ENCODE results near the gene GPR3.
"Not testable (repeated sequence)": the region's sequence is repeated elsewhere in the genome, so short reads cannot be mapped to it uniquely, and the experiment has no call there.

The GPR3 gene

DNA sequence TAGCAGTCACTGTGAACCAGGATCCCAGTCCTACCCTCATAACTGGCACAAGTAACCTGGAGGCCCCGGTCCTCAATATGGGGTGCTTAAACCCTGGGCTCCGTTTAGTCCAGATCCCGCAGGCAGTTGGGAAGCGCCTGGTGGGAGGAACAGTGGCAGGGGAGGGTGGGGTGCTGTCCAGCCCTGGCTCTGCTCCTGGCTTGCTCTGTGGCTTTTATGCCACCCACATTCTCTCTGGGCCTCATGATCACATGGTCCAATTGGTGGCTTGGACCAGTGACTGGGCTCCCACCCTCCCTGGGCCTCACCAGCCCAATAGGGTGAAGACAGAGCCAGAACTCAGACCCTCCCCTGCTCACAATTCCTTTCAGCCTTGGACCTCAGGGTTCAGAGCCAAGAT, 12.2 kb upstream of the GPR3 start:
- DNase-seq = no peak

DNA sequence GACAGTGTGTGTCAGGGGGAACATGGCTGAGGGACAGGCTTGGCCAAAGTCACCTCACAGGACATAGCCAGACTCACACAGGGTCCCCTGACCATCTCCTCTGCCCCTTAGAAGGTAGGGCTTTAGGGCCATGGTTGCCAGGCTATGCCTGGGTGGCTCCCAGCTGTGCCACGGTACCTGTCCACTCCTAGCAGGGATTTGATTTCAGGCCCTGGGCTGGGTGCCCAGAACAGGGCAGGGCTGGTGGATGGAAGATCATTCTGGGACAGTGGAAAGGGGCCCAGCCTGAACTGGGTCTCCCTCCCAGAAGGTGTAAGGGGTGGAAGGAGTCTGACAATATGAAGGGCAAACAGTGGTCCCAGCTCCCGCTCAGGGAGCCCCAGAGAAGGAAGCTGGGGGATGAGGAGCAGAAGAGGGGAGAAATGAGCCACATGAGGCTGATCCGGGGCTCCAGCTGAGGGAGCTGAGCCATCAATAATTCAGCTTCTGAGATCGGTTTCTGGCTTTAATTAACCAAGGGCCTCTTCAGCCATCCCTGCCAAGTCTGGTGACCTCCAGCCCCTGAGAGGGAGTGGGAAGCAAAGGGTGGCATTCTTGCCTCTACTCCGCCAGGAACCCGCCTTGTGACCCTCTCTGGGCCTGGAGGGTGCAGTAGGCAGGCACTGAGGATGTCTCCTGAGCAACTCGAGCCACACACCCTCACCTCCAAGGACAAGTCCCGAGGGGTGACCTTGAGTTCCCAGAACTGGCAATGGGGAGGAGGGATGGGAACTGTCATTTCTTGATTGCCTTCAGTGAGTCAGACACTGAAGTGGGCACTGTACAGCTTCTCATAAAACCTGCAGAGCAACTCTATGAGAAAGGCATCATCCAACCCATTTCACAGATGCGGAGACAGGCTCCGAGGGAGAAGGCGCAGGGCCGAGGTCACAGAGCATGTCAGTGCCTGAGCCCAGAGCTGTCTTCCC, 11.4 kb upstream of the GPR3 start:
- no peak for DNase-seq

DNA sequence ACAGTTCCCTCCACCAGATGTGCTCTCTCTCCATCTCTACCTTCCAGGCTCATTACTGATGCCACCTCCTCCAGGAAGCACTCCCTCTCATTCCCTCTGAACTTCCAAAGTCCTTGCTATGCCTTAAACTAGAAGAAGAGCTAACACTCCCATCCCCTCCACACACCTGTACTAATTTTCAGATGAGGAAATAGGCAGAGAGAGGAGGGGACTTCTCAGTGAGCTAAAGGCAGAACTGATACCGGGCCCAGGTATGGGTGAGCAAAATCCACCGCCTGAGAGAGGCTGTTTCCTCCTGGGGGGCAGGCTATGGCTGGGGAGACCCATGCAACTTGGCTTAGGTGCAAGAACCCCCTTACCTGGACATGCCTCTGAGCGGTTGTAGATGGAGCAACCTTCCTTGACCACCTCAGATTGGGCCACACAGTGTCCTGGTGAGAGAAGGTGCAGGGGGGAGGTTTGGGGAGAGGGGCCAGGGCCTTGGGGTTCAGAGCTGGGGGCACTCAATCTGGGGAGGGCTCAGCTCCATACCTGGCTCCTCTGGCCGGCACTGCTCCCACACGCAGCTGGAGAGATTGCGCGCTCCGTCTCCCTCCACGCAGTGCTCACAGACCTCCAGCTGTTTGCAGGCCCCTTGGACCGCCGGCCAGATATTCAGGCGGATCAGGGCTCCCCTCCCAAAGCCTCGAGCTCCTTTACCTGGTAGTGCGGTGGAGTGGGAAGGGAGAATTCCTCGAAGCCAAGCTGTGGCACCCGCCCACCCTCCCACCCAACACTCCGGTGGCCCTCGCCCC, 10.3 kb upstream of the GPR3 start:
- no peak for DNase-seq

- DNase-seq = no peak
These were observed 9.3 kb upstream of the GPR3 start, which contains the start of gene CD164L2 for GRCh38 chr1:27383039-27383605. Gene CD164L2, minus strand, starts transcription at chr1:27383333. Its CDS starts 94 bp downstream, at chr1:27383239.

DNA sequence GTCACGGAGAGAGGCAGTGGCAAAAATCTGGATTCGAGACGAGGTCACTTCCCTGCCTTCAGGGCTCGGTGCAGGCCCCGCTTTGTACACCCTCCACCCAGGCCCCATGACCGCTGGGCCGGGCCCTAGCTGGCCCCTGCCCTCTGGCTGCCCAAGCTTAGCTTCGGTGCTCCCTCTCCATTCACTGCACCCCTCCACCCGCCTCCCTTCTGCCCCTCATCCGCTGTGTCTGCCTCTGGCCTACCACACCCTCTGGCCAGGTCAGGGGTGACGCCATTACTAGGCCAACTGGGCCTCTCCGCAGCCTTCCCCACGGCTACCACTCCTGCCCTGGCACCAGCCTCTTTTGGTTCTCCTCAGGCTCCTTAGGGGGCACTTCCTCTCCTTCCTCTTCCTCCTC, 8.8 kb upstream of the GPR3 start:
- DNase-seq = no peak

DNA sequence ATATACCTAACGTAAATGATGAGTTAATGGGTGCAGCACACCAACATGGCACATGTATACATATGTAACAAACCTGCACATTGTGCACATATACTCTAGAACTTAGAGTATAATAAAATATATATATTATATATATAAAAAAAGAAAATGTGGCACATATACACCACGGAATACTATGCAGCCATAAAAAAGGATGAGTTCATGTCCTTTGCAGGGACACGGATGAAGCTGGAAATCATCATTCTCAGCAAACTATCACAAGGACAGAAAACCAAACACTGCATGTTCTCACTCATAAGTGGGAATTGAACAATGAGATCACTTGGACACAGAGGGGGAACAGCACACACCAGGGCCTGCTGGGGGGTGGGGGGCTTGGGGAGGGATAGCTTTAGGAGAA, 7.6 kb upstream of the GPR3 start:
- not testable (repeated sequence) for DNase-seq

DNA sequence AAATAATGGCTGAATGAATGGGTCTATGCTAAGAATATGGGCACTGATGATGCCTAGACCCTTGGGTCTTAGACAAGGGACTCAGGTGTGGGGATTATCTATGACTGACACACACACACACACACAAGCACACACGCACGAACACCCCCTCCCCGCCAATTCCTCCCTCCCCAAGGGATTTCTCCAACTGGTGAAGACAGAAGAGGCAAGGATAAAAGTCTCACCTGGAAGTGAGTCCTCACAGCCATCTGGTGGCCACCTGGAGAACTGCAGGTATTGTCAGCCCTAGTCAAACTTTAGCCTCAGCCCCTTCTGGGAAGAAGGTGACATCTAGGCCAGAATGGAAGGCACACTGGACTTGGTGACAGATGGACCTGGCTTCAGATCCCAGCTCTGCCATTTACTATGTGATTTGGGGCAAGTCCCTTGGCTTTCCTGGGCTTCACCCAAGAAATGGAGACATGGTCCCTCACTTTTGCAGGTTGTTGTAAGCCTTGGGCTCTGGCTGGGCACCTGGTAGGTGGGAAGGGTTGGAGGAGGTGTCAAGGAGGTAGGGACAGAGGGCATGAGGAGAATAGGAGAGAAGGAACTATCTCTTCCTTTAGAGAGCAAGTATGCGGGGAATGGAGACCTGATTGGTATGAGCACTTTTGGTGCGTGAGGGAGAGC, 4.0 kb upstream of the GPR3 start:
- peak; percentile 82 for DNase-seq

DNA sequence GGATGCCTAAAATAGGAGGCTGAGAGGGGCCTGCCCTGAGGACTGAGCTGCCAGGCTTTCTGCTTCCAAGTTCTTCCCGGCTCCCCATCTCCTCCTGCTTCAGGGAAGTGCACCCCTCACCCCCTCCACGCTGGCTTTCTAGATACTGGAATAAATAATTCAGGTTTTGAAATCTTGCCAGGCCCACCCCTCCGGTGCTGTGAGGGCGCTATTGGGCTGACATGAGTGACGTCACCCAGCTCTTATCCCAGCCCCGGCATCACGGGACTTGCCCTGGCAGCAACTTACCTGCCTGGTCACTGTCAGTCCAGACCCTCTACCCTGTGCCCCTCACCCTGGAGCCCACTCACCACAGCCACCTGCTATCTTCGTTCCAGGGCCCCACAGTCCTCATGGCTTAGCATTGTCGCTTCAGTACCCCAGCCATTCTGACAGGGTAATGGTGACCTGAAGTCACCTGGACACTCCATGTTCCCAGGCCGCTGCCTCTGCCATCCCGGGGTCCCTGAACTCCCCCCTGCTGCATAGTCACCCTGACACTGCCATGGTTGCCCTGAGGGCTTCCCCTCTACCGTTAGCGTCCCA, 819 bp upstream of the GPR3 start:
- peak; percentile 67 for DNase-seq

- DNase-seq = peak; percentile 39
These were observed 585 bp downstream of the GPR3 start for GRCh38 chr1:27392778-27393635.

GRCh38 chr1:27393641-27394281, 1.3 kb downstream of the GPR3 start:
- DNase-seq = no peak

DNA sequence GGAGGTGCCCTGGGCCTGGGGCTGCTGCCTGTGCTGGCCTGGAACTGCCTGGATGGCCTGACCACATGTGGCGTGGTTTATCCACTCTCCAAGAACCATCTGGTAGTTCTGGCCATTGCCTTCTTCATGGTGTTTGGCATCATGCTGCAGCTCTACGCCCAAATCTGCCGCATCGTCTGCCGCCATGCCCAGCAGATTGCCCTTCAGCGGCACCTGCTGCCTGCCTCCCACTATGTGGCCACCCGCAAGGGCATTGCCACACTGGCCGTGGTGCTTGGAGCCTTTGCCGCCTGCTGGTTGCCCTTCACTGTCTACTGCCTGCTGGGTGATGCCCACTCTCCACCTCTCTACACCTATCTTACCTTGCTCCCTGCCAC, 1.8 kb downstream of the GPR3 start:
- DNase-seq = no peak

DNA sequence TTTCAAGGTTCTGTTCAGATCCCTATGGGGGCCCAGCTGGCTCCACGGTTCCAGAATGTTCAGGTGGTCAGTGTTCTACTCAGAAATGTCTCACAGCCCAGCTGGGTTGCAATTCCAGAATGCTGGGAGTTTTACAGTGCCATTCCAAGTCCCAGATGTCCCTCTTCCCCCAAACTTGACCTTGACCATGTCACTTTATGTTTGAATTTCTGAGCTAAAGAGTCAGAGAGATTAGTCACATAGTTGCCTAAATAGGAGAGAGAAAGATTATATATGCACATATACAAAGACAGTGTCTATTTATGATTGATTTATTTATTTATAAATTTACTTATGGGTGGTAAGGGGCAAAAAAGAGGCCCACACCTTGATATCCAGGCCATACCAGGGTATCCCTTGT, 2.5 kb downstream of the GPR3 start:
- DNase-seq = no peak

- DNase-seq = peak; percentile 87
These were observed 3.2 kb downstream of the GPR3 start for GRCh38 chr1:27395441-27396195.

DNA sequence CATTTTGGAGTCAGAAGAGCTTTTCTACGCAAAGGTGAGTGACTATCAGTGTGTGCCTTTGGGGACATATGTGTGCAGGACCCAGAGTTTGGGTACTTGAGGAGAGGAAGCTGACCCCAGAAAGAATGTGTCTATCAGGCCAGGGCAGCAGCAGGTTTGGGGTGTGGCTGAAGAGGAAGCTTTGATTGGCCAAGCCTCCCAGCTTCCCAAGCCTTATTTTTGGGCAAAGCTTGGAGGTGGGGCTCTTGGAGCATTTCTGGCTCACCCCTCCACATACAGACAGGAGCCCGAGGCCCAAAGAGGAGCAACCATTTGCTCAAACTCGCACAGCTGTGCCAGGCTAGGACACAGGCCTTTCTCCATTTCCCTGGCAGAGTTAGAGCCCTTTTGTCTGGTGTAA, 4.7 kb downstream of the GPR3 start:
- DNase-seq = no peak

- no peak for DNase-seq
These were observed 5.3 kb downstream of the GPR3 start for GRCh38 chr1:27397749-27398148.

GRCh38 chr1:27398405-27399149, 6.2 kb downstream of the GPR3 start:
- no peak for DNase-seq

GRCh38 chr1:27399251-27400025, 7.0 kb downstream of the GPR3 start:
- no peak for DNase-seq

- no peak for DNase-seq
These were observed 7.9 kb downstream of the GPR3 start for GRCh38 chr1:27400082-27400962.

All from RPMI8226 (cell line).